OCI-LY7 (cell line): ENCODE data around the gene ARL3. TPM values are rescaled to one million over a fixed set of nuclear protein-coding genes. Genes with fewer than 3 reads are reported as not detected.

Source experiments
- BruUV-seq: library from RNA; stranded (reverse); fragments of 400-500 nt; replicated peaks from 2 replicates; lab custom pipeline; 2021; lab: Mats Ljungman, UMichigan
- CTCF ChIA-PET: fragments of 300-600 bp; sonication (Branson Sonifier 250); formaldehyde crosslinking; loops from one replicate; lab custom pipeline; 2022; ENCODE audit warnings: antibody characterized with exemption; ENCODE audit not compliant: unreplicated experiment; lab: Charles Lee
- POLR2A ChIA-PET: fragments of 300-600 bp; sonication (Branson Sonifier 250); formaldehyde crosslinking; loops from one replicate; lab custom pipeline; 2022; ENCODE audit warnings: antibody characterized with exemption; lab: Charles Lee
- DNase-seq: peaks from one replicate; pipeline ENCODE4 v3.0.0-alpha.2; 2015; ENCODE audit warnings: low spot score
- H2AFZ ChIP-seq: fragments of 200-600 bp; sonication (generic), shearing (Covaris generic); 2 replicates; pipeline ENCODE4 v1.6.1; 2014; ENCODE audit warnings: mild to moderate bottlenecking, antibody characterized with exemption, low read length, moderate library complexity
- H3K27ac ChIP-seq: fragments of 200-600 bp; sonication (generic); 2 replicates; pipeline ENCODE4 v1.5.1; 2014; ENCODE audit warnings: mixed run types, low read depth, mild to moderate bottlenecking, moderate library complexity, low read length, inconsistent platforms; ENCODE audit not compliant: poor library complexity, severe bottlenecking
- H3K36me3 ChIP-seq: fragments of 200-600 bp; sonication (generic); 2 replicates; pipeline ENCODE4 v1.6.1; 2014; ENCODE audit warnings: mild to moderate bottlenecking, antibody characterized with exemption, low read length, moderate library complexity, mixed read lengths; ENCODE audit not compliant: insufficient read depth
- H3K4me1 ChIP-seq: fragments of 200-600 bp; sonication (generic); 2 replicates; pipeline ENCODE4 v1.5.1; 2014; ENCODE audit warnings: mild to moderate bottlenecking, low read length; ENCODE audit not compliant: insufficient read depth, poor library complexity, severe bottlenecking
- H3K4me2 ChIP-seq: fragments of 200-600 bp; sonication (generic); 2 replicates; pipeline ENCODE4 v1.6.1; 2014; ENCODE audit warnings: mild to moderate bottlenecking, low read length
- H3K4me3 ChIP-seq: fragments of 200-600 bp; sonication (generic); 2 replicates; pipeline ENCODE4 v1.5.1; 2014; ENCODE audit warnings: mild to moderate bottlenecking, low read depth, low read length; ENCODE audit not compliant: poor library complexity, severe bottlenecking
- H3K79me2 ChIP-seq: fragments of 200-600 bp; sonication (generic); 2 replicates; pipeline ENCODE4 v1.6.1; 2016; ENCODE audit warnings: low read depth, mild to moderate bottlenecking, low read length, moderate library complexity, mixed read lengths; ENCODE audit not compliant: insufficient read depth
- H3K9me2 ChIP-seq: fragments of 200-600 bp; sonication (generic); 2 replicates; pipeline ENCODE4 v1.6.1; 2016; ENCODE audit warnings: mild to moderate bottlenecking, low read length, mixed read lengths; ENCODE audit not compliant: insufficient read depth
- H3K9me3 ChIP-seq: fragments of 200-600 bp; sonication (generic); 2 replicates; pipeline ENCODE4 v1.6.1; 2014; ENCODE audit warnings: mild to moderate bottlenecking, mixed run types, low read length, mixed read lengths
- H4K20me1 ChIP-seq: fragments of 200-600 bp; sonication (generic); 2 replicates; pipeline ENCODE4 v1.6.1; 2014; ENCODE audit warnings: mild to moderate bottlenecking, antibody characterized with exemption, low read length, moderate library complexity, mixed read lengths; ENCODE audit not compliant: insufficient read depth
- CTCF ChIP-seq: fragments of 200-600 bp; sonication (generic); conservative IDR thresholded peaks from 2 replicates; pipeline ENCODE4 v1.5.1; 2014; ENCODE audit warnings: mild to moderate bottlenecking, antibody characterized with exemption, low read length, moderate library complexity, mixed read lengths
- EZH2phosphoT487 ChIP-seq: fragments of 200-600 bp; sonication (generic); IDR thresholded peaks from 2 replicates; pipeline ENCODE4 v1.6.1; 2018; ENCODE audit warnings: low read depth, borderline replicate concordance, mild to moderate bottlenecking, mixed run types, antibody characterized with exemption, low read length, moderate library complexity, mixed read lengths
- intact Hi-C: fragments of 100-400 bp; cut with micrococcal nuclease; formaldehyde crosslinking; loops from one replicate; pipeline ENCODE4 v1.10.0; 2022; ENCODE audit not compliant: unreplicated experiment
- total RNA-seq, 2 experiments: library from RNA; depleted of rRNA in 1 of 2; stranded (reverse); fragments of >200 nt in 1 of 2; shearing (Covaris generic) in 1 of 2; gene quantifications; 2 replicates each; pipeline ENCODE4 v1.2.3, GENCODE V29; 2014 to 2022

The ARL3 gene
- total RNA-seq, 2 experiments from 2014 or later, result 7.3 to 11.7 TPM

DNA sequence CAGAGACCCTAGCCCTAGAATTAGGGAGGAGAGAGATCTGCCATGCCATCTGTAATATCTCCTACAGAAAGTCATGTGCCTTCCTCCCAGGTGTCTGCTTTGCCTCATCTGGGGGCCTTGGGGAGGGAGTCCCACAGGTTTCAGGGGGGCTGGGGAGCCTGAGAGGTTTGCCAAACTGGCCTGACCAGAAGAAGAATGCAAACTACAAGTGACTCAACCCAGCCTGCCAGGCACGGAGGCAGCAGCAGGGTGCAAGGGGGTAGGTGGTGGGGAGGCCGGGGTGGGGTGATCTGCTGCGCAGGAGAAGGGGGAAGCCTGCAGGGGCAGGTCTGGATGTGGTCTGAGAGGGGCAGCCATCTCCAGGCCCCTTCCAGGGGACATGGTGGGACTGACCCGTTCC, 79.5 kb downstream of the ARL3 start:
- H3K9me2 ChIP-seq, result no peaks in the 10 kb centered on the region
- H3K36me3 ChIP-seq, result no peaks in the 10 kb centered on the region
- POLR2A ChIA-PET, result interaction anchor here (0.6 kb wide), 1 partner anchor 111 kb away, joined by 3 read pairs; no protein-coding TSS in a partner anchor
- H3K4me3 ChIP-seq, result no peak overlapping the region
- H3K9me3 ChIP-seq, result no peaks in the 10 kb centered on the region
- no peak overlapping the region; the same call in 1 of the 2 replicates for H2AFZ ChIP-seq
- TF ChIP-seq EZH2phosphoT487 (no peak), CTCF (no peak)
- no peak overlapping the region for H3K27ac ChIP-seq
- peaks cover 31% of the 10 kb centered on the region for H3K4me1 ChIP-seq
- DNase-seq, result no peak
- H4K20me1 ChIP-seq, result no peaks in the 10 kb centered on the region
- H3K4me2 ChIP-seq, result no peak overlapping the region
- intact Hi-C loops, result no loop called here
- no TSS peak for BruUV-seq
- H3K79me2 ChIP-seq, result no peaks in the 10 kb centered on the region
- CTCF ChIA-PET, result no interaction called here

DNA sequence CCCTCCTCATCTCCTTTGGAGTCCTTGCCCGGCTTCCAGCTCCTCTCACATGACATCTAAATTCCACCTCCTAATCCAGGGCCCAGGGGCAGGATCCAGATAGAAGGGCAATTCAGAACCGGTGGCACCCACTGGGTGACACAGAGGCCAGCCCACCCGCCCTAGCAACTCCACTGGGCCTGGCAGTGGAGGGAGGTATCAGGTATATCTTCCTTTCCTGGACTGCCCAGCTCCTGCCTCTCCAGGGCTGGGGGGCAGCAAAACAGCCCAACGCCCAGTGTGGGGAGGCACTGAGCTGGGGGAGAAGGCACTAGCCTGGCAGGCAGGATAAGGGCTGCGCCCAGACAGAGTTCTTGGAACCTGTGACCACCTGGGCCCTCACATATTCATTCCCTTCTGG, 80.3 kb downstream of the ARL3 start:
- CTCF ChIA-PET, result no interaction called here
- Histone ChIP-seq H3K27ac (no peak overlapping the region), H3K4me2 (no peak overlapping the region), H3K4me3 (no peak overlapping the region), H3K9me3 (no peaks in the 10 kb centered on the region), H4K20me1 (no peaks in the 10 kb centered on the region), H2AFZ (no peak overlapping the region), H3K79me2 (no peaks in the 10 kb centered on the region), H3K4me1 (peaks cover 31% of the 10 kb centered on the region), H3K36me3 (no peaks in the 10 kb centered on the region), H3K9me2 (no peaks in the 10 kb centered on the region)
- intact Hi-C loops, result no loop called here
- TF ChIP-seq EZH2phosphoT487 (no peak), CTCF (no peak)
- no TSS peak for BruUV-seq
- DNase-seq, result no peak
- POLR2A ChIA-PET, result no interaction called here

- no peak for TF ChIP-seq CTCF
- no peak overlapping the region for H3K4me2 ChIP-seq
- H3K9me2 ChIP-seq, result no peaks in the 10 kb centered on the region
- peaks cover 31% of the 10 kb centered on the region for H3K4me1 ChIP-seq
- no peaks in the 10 kb centered on the region for H3K9me3 ChIP-seq
- no peak overlapping the region for H3K27ac ChIP-seq
- no TSS peak for BruUV-seq
- H4K20me1 ChIP-seq, result no peaks in the 10 kb centered on the region
- POLR2A ChIA-PET, result no interaction called here
- no peaks in the 10 kb centered on the region for H3K36me3 ChIP-seq
- peak; percentile 37 for DNase-seq
- CTCF ChIA-PET, result no interaction called here
- no peak overlapping the region for H3K4me3 ChIP-seq
- H3K79me2 ChIP-seq, result no peaks in the 10 kb centered on the region
- no peak overlapping the region for H2AFZ ChIP-seq
- intact Hi-C loops, result no loop called here
These were observed 80.9 kb downstream of the ARL3 start for GRCh38 chr10:102633287-102633686.
